ENCODE data around the gene TRIM50.
"Not testable (repeated sequence)": the region's sequence is repeated elsewhere in the genome, so short reads cannot be mapped to it uniquely, and the experiment has no call there.

TRIM50 gene

DNA sequence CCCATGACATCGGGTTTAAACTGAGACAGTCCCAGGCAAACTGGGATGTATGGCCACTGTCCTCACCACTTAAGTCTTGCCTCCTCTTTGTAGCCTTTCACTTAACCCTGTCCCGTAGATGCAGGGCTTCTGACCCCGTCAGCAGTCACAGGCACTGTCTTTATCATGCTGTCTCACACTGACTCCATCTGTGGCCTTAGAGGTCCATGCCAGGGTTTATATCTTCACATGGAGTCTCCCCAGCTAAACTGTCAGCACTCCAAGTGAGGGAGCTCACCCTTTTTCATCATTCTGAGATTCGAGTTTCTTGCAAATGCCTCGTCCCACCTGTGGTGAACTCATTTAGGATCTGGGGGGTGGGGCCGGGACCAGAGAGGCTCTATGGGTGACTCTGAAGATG lies 2.9 kb upstream of the TRIM50 start:
- no peak for DNase-seq (ENCODE audit: extremely low read depth, insufficient read length)
- no peaks in the 10 kb centered on the region for H3K27me3 ChIP-seq (replicated peaks; ENCODE audit: control insufficient read depth, insufficient read depth, low read length)
- no peak overlapping the region for H3K4me3 ChIP-seq (replicated peaks; ENCODE audit: low read depth, low read length)
- TF ChIP-seq CTCF (IDR thresholded peaks at IDR 0.05; ENCODE audit: insufficient read depth, low read length, poor library complexity, severe bottlenecking), result no peak
- no peaks in the 10 kb centered on the region for H3K36me3 ChIP-seq (ENCODE audit: control insufficient read depth, insufficient read depth, low read length)

GRCh38 chr7:73329861-73330581 lies 2.1 kb upstream of the TRIM50 start:
- TF ChIP-seq CTCF (IDR thresholded peaks at IDR 0.05; ENCODE audit: insufficient read depth, low read length, poor library complexity, severe bottlenecking), result no peak
- H3K4me3 ChIP-seq (replicated peaks; ENCODE audit: low read depth, low read length), result no peak overlapping the region
- no peaks in the 10 kb centered on the region for H3K27me3 ChIP-seq (replicated peaks; ENCODE audit: control insufficient read depth, insufficient read depth, low read length)
- DNase-seq (ENCODE audit: extremely low read depth, insufficient read length), result no peak
- H3K36me3 ChIP-seq (ENCODE audit: control insufficient read depth, insufficient read depth, low read length), result no peaks in the 10 kb centered on the region

- no peaks in the 10 kb centered on the region for H3K27me3 ChIP-seq (replicated peaks; ENCODE audit: control insufficient read depth, insufficient read depth, low read length)
- H3K4me3 ChIP-seq (replicated peaks; ENCODE audit: low read depth, low read length), result no peak overlapping the region
- H3K36me3 ChIP-seq (ENCODE audit: control insufficient read depth, insufficient read depth, low read length), result no peaks in the 10 kb centered on the region
- DNase-seq (ENCODE audit: extremely low read depth, insufficient read length), result no peak
- TF ChIP-seq CTCF (IDR thresholded peaks at IDR 0.05; ENCODE audit: insufficient read depth, low read length, poor library complexity, severe bottlenecking), result no peak
Observed at GRCh38 chr7:73328696-73329095, 814 bp upstream of the TRIM50 start.

DNA sequence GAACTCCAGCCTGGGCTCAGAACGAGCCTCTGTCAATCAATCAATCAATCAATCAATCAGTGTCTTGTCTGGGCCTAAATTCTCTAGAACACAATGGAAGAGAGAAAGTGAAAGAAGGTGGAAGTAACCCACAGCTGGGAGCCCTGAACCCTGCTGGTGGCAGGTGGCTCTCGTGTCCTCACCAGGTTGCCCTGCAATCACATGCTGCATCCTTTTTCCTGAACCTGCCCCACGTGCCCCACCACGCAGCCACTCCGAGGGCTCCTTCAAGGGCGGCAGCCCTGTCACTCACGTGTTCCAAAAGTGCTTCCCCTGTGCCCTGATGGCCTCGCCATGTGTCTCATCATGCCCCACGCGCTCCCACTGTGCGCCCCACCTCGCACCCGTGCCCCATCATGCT lies 433 bp downstream of the TRIM50 start:
- H3K36me3 ChIP-seq (ENCODE audit: control insufficient read depth, insufficient read depth, low read length); H3K4me3 ChIP-seq (replicated peaks; ENCODE audit: low read depth, low read length); DNase-seq (ENCODE audit: extremely low read depth, insufficient read length); H3K27me3 ChIP-seq (replicated peaks; ENCODE audit: control insufficient read depth, insufficient read depth, low read length): not testable (repeated sequence)

DNA sequence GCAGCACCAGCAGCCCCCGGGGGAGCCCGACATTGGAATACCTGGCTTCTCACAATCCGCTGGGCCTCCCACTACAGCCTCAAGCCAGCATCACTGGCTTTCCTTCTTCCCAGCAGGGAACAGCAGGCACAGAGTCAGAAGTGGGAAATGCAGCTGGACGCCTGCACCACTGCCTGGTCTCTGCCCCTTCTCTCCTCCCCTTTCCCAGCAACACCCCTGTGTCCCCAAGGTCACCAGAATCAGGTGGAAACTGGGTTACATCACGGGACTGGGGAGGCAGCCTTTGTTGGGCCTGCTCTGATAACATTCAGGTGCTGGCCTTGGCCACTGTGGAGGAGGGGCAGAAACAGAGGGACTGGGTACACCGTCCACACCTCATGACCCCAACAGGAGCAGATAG lies 2.5 kb downstream of the TRIM50 start:
- H3K27me3 ChIP-seq (replicated peaks; ENCODE audit: control insufficient read depth, insufficient read depth, low read length); H3K4me3 ChIP-seq (replicated peaks; ENCODE audit: low read depth, low read length); H3K36me3 ChIP-seq (ENCODE audit: control insufficient read depth, insufficient read depth, low read length); DNase-seq (ENCODE audit: extremely low read depth, insufficient read length): not testable (repeated sequence)

GRCh38 chr7:73324081-73324845 lies 3.6 kb downstream of the TRIM50 start:
- TF ChIP-seq CTCF (IDR thresholded peaks at IDR 0.05; ENCODE audit: insufficient read depth, low read length, poor library complexity, severe bottlenecking), result peak; percentile 64
- not testable (repeated sequence) for DNase-seq (ENCODE audit: extremely low read depth, insufficient read length); H3K36me3 ChIP-seq (ENCODE audit: control insufficient read depth, insufficient read depth, low read length); H3K4me3 ChIP-seq (replicated peaks; ENCODE audit: low read depth, low read length); H3K27me3 ChIP-seq (replicated peaks; ENCODE audit: control insufficient read depth, insufficient read depth, low read length)

GRCh38 chr7:73323434-73324080 lies 4.3 kb downstream of the TRIM50 start:
- not testable (repeated sequence) for H3K27me3 ChIP-seq (replicated peaks; ENCODE audit: control insufficient read depth, insufficient read depth, low read length); H3K4me3 ChIP-seq (replicated peaks; ENCODE audit: low read depth, low read length); DNase-seq (ENCODE audit: extremely low read depth, insufficient read length); H3K36me3 ChIP-seq (ENCODE audit: control insufficient read depth, insufficient read depth, low read length)

GRCh38 chr7:73320009-73320408 lies 7.9 kb downstream of the TRIM50 start:
- H3K36me3 ChIP-seq (ENCODE audit: control insufficient read depth, insufficient read depth, low read length); DNase-seq (ENCODE audit: extremely low read depth, insufficient read length); H3K4me3 ChIP-seq (replicated peaks; ENCODE audit: low read depth, low read length); H3K27me3 ChIP-seq (replicated peaks; ENCODE audit: control insufficient read depth, insufficient read depth, low read length): not testable (repeated sequence)

DNA sequence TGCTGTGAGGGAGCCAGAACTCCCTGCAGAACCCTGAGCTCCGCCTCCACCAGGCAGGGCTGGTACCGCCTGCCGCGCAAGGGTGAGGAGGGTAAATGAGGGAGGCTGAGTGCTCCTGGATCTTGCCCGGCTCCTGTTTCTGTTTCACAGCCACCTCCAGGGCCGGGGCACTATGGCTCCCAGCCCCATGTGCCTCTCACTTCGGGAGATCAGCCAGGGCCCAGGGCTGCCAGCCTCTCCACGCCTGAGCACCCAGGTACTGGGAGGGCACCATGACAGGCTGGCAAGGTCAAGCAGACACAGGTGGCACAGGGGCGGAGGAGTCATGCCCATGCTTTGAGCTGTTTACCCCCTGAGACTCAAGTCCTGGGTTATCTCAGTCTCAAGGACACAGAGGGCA lies 8.3 kb downstream of the TRIM50 start:
- H3K27me3 ChIP-seq (replicated peaks; ENCODE audit: control insufficient read depth, insufficient read depth, low read length); H3K4me3 ChIP-seq (replicated peaks; ENCODE audit: low read depth, low read length); DNase-seq (ENCODE audit: extremely low read depth, insufficient read length); H3K36me3 ChIP-seq (ENCODE audit: control insufficient read depth, insufficient read depth, low read length): not testable (repeated sequence)

All from GM06990 (cell line).